Psoas muscle (tissue), 8 donors: ENCODE data around the gene FRAS1. TPM values are rescaled to one million over a fixed set of nuclear protein-coding genes. Genes with fewer than 3 reads are reported as not detected.

Experiments
- ATAC-seq, 4 donors: fragments of 200-7000 bp; cut with Tn5 transposase; one replicate each; pipeline ENCODE4 v1.9.1; 2020; ENCODE audit warnings: moderate library complexity in 3 of 4, mild to moderate bottlenecking in 2 of 4
- DNase-seq, 2 donors: peaks; one replicate each; pipeline ENCODE4 v3.0.0-alpha.2; 2020
- H3K27ac ChIP-seq: fragments of 200-600 bp; one replicate; pipeline ENCODE4 v1.8.0; 2022
- H3K27me3 ChIP-seq, 3 donors: fragments of 200-600 bp in 1 of 3; one replicate each; pipeline versions ENCODE4 v1.6.1 to v1.8.0; 2013 to 2022; ENCODE audit warnings: low read length in 2 of 3, mild to moderate bottlenecking in 2 of 3, moderate library complexity in 1 of 3; ENCODE audit not compliant: insufficient read depth in 3 of 3
- H3K36me3 ChIP-seq, 2 donors: fragments of 200-600 bp in 1 of 2; one replicate each; pipeline versions ENCODE4 v1.6.1 to v1.8.0; 2013 to 2022; ENCODE audit warnings: low read depth in 1 of 2, mild to moderate bottlenecking in 1 of 2, moderate library complexity in 1 of 2; ENCODE audit not compliant: insufficient read depth in 1 of 2
- H3K4me1 ChIP-seq: fragments of 200-600 bp; one replicate; pipeline ENCODE4 v1.8.0; 2022
- H3K4me3 ChIP-seq: fragments of 200-600 bp; one replicate; pipeline ENCODE4 v1.8.0; 2022; ENCODE audit warnings: mild to moderate bottlenecking
- H3K9me3 ChIP-seq: fragments of 200-600 bp; one replicate; pipeline ENCODE4 v1.8.0; 2022
- CTCF ChIP-seq: fragments of 200-600 bp; IDR thresholded peaks from one replicate; pipeline ENCODE4 v1.8.0; 2022; ENCODE audit warnings: antibody characterized with exemption
- WGBS, 3 donors: extraction: QIAGEN DNeasy Blood & Tissue Kit; methylation state at CpG; one replicate each; pipeline versions ENCODE4 v1.1.6 to v1.1.7; 2013; 5-methylcytosine and 5-hydroxymethylcytosine counted together
- intact Hi-C, 2 donors: fragments of 100-400 bp; cut with DNase I; formaldehyde crosslinking; loops; one replicate each; pipeline versions ENCODE4 v1.11.0 to v1.14.2; 2022
- polyA plus RNA-seq, 3 donors: library from polyadenylated mRNA; stranded (reverse); fragments of 200-250 nt; gene quantifications; one replicate each; pipeline ENCODE4 v1.2.3, GENCODE V29; 2013
- total RNA-seq, 4 donors: library from RNA; stranded (reverse); fragmentation: NEBNext Ultra II Directional in 2 of 4; extraction: Animal tissue kit (Norgen Biotek cat#: 25700) in 2 of 4; gene quantifications; one replicate each; pipeline versions ENCODE4 v1.2.1 to v1.2.4, GENCODE V29; 2021 to 2023
- donor health status: healthy with polysubstance abuse.
- donor health status: DM: no; HTN: no; CAD: no; lungs with moderate emphysema.
- donor health status: Bipolar disorder and iron deficiency.
- donor health status: healthy.
- donor health status: DM: yes; HTN: yes; CAD: no.
- donor health status: DM: no; HTN: no; CAD: no.
- donor health status: DM: no; HTN: no; CAD: no.
- donor health status: DM: yes; HTN: yes; CAD: no.

FRAS1 gene
- total and polyA plus RNA-seq, 7 donors = 0.08 to 3.0 (median 0.42) TPM

- ATAC-seq = no peak
- H3K9me3 ChIP-seq = no peaks in the 10 kb centered on the region
- TF ChIP-seq CTCF = no peak
- intact Hi-C loops = no loop called here
- no peaks in the 10 kb centered on the region for H3K27me3 ChIP-seq
- no peak overlapping the region for H3K4me3 ChIP-seq
- DNase-seq = no peak
- no peaks in the 10 kb centered on the region for H3K36me3 ChIP-seq
- H3K4me1 ChIP-seq = no peaks in the 10 kb centered on the region
- H3K27ac ChIP-seq = no peak overlapping the region
- WGBS, 3 donors = 24 to 43% (median 35%) methylated on average over 1 of the region's 1 CpG
Observed at GRCh38 chr4:78039678-78040077, 17.4 kb upstream of the FRAS1 start.

GRCh38 chr4:78040431-78040830, 16.7 kb upstream of the FRAS1 start:
- H3K36me3 ChIP-seq = no peaks in the 10 kb centered on the region
- H3K27me3 ChIP-seq = no peaks in the 10 kb centered on the region
- no peaks in the 10 kb centered on the region for H3K4me1 ChIP-seq
- DNase-seq (no peak), ATAC-seq (no peak)
- H3K9me3 ChIP-seq = no peaks in the 10 kb centered on the region
- intact Hi-C loops = no loop called here
- no peak overlapping the region for H3K27ac ChIP-seq
- TF ChIP-seq CTCF = no peak
- WGBS, 3 donors = 93 to 100% (median 97%) methylated on average over 1 of the region's 1 CpG
- no peak overlapping the region for H3K4me3 ChIP-seq

- DNase-seq (no peak), ATAC-seq (no peak)
- TF ChIP-seq CTCF = no peak
- intact Hi-C loops = no loop called here
- H3K4me3 ChIP-seq = no peak overlapping the region
- no peaks in the 10 kb centered on the region for H3K36me3 ChIP-seq
- H3K4me1 ChIP-seq = no peaks in the 10 kb centered on the region
- H3K9me3 ChIP-seq = no peaks in the 10 kb centered on the region
- 35 to 46% (median 41%) methylated on average over 3 of the region's 3 CpGs for WGBS, 3 donors
- no peak overlapping the region for H3K27ac ChIP-seq
- H3K27me3 ChIP-seq = no peaks in the 10 kb centered on the region
Observed at GRCh38 chr4:78047366-78047765, 9.8 kb upstream of the FRAS1 start.

GRCh38 chr4:78056265-78057129, 626 bp upstream of the FRAS1 start:
- Histone ChIP-seq H3K4me1 (peaks cover 4% of the 10 kb centered on the region), H3K9me3 (no peaks in the 10 kb centered on the region), H3K27ac (peak overlapping the region; percentile 83), H3K36me3 (no peaks in the 10 kb centered on the region), H3K4me3 (peak overlapping the region; percentile 84), H3K27me3 (no peaks in the 10 kb centered on the region)
- WGBS, 3 donors = 1 to 2% (median 1%) methylated on average over 37 to 39 of the region's 39 CpGs
- TF ChIP-seq CTCF = no peak
- intact Hi-C loops = loop anchor here in 1 of 2 donors (5.0 kb wide), 2 partner anchors 321 to 461 kb away; no protein-coding TSS in a partner anchor
- peak; percentile 46 to 86 for DNase-seq
- peak; percentile 70 to 82 (median 76) for ATAC-seq
